ENCODE data around the gene CCL21. TPM values are rescaled to one million over a fixed set of nuclear protein-coding genes. Genes with fewer than 3 reads are reported as not detected.

Gene CCL21
- total and polyA plus RNA-seq, 10 of the 15 experiments (the other 5 are each of a cell fraction or from before 2014, with no cell fraction given), result 0.26 TPM; not detected in 9

DNA sequence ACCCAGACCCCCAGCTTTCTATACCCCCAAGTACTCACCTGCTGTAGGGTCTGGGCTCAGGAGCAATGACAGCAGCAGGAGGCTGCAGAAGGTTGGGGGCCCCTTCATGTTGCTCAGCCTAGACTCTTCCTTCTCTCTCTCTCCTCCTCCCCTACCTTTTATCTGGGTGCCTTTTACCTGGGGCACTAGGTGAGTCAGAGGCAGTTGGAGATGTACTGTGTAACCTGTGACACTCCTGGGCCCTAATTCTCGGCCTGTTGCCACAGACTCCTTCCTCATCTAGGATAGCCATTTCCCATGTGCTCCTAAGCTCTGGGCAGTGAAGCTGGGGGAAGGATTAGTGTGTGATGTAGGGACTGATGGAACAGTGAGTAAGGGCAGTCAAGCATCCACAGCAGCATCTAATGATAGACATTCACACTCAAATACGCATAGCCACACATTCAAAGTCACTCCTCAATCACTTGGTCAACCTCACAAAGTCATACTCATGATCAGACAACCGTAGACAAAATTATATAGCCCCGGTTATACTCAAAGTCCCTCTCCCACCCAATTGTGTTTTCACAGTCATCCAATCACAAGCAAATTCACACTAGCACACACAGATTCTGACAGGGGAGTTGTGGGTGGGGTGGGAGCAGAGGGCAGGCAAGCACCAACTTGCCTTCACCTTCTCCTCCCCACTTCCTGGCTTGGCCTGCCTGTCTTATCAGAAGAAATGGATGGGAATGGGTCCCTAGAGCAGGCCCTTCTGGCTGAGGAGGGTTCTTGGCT is 47.2 kb downstream of the CCL21 start, which contains the start of gene CCL27:
TSS of gene CCL27 (minus strand) at position 132 of the 777 bp plus-strand sequence. CDS start at position 108, 24 bp downstream.
- in situ Hi-C loops (cut with MboI) (no loop called here), intact Hi-C loops (cut with micrococcal nuclease; ENCODE audit: unreplicated experiment) (no loop called here)
- Histone ChIP-seq H3K36me3 (ENCODE audit: control insufficient read depth in 2 of 2, insufficient read depth in 2 of 2, low read length in 1 of 2) (no peaks in the 10 kb centered on the region), H2AFZ (ENCODE audit: control insufficient read depth, low read depth, low read length) (peak within 1 kb of the TSS; percentile 26; the same call in 1 of the 2 replicates), H3K4me3 (no peak within 1 kb of the TSS), H4K20me1 (ENCODE audit: control insufficient read depth, insufficient read depth) (no peaks in the 10 kb centered on the region), H3K4me2 (ENCODE audit: control insufficient read depth, insufficient read depth) (0 out of 2 replicates have a peak within 1 kb of the TSS, but pooled peaks have one; percentile 25), H3K79me2 (ENCODE audit: control insufficient read depth, insufficient read depth, low read length) (no peaks in the 10 kb centered on the region), H3K4me1 (ENCODE audit: control insufficient read depth, insufficient read depth, low read length) (peaks cover 9% of the 10 kb centered on the region), H3K9ac (ENCODE audit: control insufficient read depth, insufficient read depth, low read length) (no peak within 1 kb of the TSS), H3K27ac (ENCODE audit: control insufficient read depth, insufficient read depth) (no peak within 1 kb of the TSS), H3K27me3 (replicated peaks in 1 of 2; ENCODE audit: control insufficient read depth in 2 of 2, insufficient read depth in 2 of 2, low read length in 1 of 2) (no peaks in the 10 kb centered on the region), H3K9me3 (replicated peaks; ENCODE audit: control insufficient read depth, insufficient read depth, low read length) (no peaks in the 10 kb centered on the region)
- TF ChIP-seq TCF12 (IDR thresholded peaks at IDR 0.05; ENCODE audit: low read depth, low read length), result no peak
- no peak for TF ChIP-seq BCL3 (IDR thresholded peaks at IDR 0.05; ENCODE audit: borderline replicate concordance, insufficient read depth, low read depth, low read length, poor library complexity, severe bottlenecking)
- TF ChIP-seq ZNF274 (IDR thresholded peaks at IDR 0.05; ENCODE audit: insufficient read depth, insufficient read length), result no peak
- TF ChIP-seq HDAC6 (IDR thresholded peaks at IDR 0.05; ENCODE audit: unreplicated experiment), result no peak
- TF ChIP-seq FOXK2 (IDR thresholded peaks at IDR 0.05), result no peak
- TF ChIP-seq ZNF207 (IDR thresholded peaks at IDR 0.05; ENCODE audit: borderline replicate concordance), result no peak
- no peak for TF ChIP-seq IKZF2 (IDR thresholded peaks at IDR 0.05)
- no peak for TF ChIP-seq BRCA1 (IDR thresholded peaks at IDR 0.05; ENCODE audit: low read depth, low read length)
- TF ChIP-seq CBFB (IDR thresholded peaks at IDR 0.05; ENCODE audit: low read depth), result no peak
- TF ChIP-seq KDM1A (IDR thresholded peaks at IDR 0.05; ENCODE audit: borderline replicate concordance), result no peak
- TF ChIP-seq, protein P1, sequence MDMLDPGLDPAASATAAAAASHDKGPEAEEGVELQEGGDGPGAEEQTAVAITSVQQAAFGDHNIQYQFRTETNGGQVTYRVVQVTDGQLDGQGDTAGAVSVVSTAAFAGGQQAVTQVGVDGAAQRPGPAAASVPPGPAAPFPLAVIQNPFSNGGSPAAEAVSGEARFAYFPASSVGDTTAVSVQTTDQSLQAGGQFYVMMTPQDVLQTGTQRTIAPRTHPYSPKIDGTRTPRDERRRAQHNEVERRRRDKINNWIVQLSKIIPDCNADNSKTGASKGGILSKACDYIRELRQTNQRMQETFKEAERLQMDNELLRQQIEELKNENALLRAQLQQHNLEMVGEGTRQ (IDR thresholded peaks at IDR 0.05; ENCODE audit: borderline replicate concordance, low read depth, low read length), result no peak
- no peak for TF ChIP-seq MXI1 (IDR thresholded peaks at IDR 0.05; ENCODE audit: low read depth, low read length)
- no peak for TF ChIP-seq BHLHE40 (IDR thresholded peaks at IDR 0.05; ENCODE audit: borderline replicate concordance in 1 of 2, low read depth in 2 of 2, low read length in 1 of 2)
- no peak for TF ChIP-seq PAX8 (IDR thresholded peaks at IDR 0.05)
- FAIRE-seq (no peak), DNase-seq (ENCODE audit: low read depth, low spot score) (no peak), ATAC-seq (no peak)
- BruUV-seq (replicated peaks), result no TSS peak
- ChIA-PET POLR2A (interaction anchor here (0.6 to 1.4 kb wide), 3 partner anchors 10 to 1689 kb away, joined by 3 to 5 read pairs (median 3); partner anchors contain the start of gene DCTN3), RAD21 (ENCODE audit: unreplicated experiment) (no interaction called here), CTCF (interaction anchor here (0.8 to 3.2 kb wide), 8 partner anchors 10 to 40 kb away, joined by 3 to 23 read pairs (median 8); partner anchors contain the start of genes GALT, IL11RA and SIGMAR1), SMC1A (ENCODE audit: uncharacterized antibody, unreplicated experiment) (interaction anchor here (1.8 kb wide), 1 partner anchor 25 kb away, joined by 7 read pairs; the partner anchor contains the start of gene SIGMAR1)
- 50% methylated on average over 4 of the region's 4 CpGs for WGBS (ENCODE audit: insufficient coverage, insufficient replicate concordance, low lambda C conversion rate, missing lambda C conversion rate)
